PFSK-1 (cell line): Measurements from ENCODE around the gene TRAF6.

Source experiments
- FOXP2 ChIP-seq: optimal IDR thresholded peaks from 2 replicates; pipeline ENCODE3; 2011; ENCODE audit warnings: borderline replicate concordance, control low read depth, inconsistent platforms; ENCODE audit not compliant: insufficient read depth; ENCODE audit errors: extremely low read length, extremely low read depth
- POLR2AphosphoS5 ChIP-seq: IDR thresholded peaks from 2 replicates; pipeline ENCODE4 v1.6.1; 2012; ENCODE audit warnings: low read depth, mild to moderate bottlenecking, control low read depth, low read length, moderate library complexity
- SIN3A ChIP-seq: IDR thresholded peaks from 2 replicates; pipeline ENCODE4 v1.6.1; 2012; ENCODE audit warnings: mild to moderate bottlenecking, low read length, moderate library complexity, borderline replicate concordance; ENCODE audit not compliant: insufficient read depth
- TAF1 ChIP-seq: IDR thresholded peaks from 2 replicates; pipeline ENCODE4 v1.6.1; 2012; ENCODE audit warnings: low read length, control low read depth, borderline replicate concordance; ENCODE audit not compliant: insufficient read depth
- TF ChIP-seq, protein P1 (sequence below), 2 experiments: IDR thresholded peaks; 2 replicates each; pipeline versions ENCODE4 v1.6.1 to v1.8.0; 2011 to 2012; ENCODE audit warnings: low read depth in 2 of 2, low read length in 2 of 2, control low read depth in 1 of 2, inconsistent platforms in 1 of 2, mild to moderate bottlenecking in 1 of 2, moderate library complexity in 1 of 2; ENCODE audit not compliant: insufficient read depth in 1 of 2

Gene TRAF6

DNA sequence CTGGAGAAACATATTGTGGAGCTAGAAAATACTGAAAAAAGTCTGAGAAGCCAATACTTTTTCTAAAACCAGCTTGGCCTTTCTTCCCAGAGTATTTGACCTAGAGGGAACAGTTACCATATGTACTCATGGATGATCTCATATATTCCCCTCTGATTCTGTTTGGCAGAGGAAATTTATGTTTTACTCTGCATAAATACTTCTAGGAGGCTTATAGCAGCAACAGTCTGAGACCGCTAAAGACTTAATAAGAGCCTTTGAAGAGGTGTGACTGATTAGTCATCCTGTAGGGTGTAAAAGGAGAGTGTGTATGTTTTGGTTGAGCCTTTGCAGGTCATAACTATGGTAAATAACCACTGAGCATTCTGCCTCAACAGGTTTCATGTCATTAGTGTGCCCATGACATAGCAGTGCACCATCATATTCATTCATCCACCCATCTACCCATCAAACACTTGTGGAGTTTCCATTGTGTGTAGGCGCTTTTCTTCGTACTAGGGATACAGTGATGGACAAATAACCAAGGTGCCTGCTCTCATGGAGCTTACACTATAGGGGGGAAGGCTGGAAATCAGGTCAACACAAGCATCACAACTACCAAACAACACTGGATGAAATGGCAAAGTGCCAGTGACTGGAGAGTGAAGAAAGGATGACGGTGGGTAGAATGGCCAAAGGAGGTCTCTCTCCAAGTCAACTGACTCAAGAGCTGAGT lies 44.5 kb downstream of the TRAF6 start:
- no peak for TF ChIP-seq FOXP2
- TF ChIP-seq, protein P1, sequence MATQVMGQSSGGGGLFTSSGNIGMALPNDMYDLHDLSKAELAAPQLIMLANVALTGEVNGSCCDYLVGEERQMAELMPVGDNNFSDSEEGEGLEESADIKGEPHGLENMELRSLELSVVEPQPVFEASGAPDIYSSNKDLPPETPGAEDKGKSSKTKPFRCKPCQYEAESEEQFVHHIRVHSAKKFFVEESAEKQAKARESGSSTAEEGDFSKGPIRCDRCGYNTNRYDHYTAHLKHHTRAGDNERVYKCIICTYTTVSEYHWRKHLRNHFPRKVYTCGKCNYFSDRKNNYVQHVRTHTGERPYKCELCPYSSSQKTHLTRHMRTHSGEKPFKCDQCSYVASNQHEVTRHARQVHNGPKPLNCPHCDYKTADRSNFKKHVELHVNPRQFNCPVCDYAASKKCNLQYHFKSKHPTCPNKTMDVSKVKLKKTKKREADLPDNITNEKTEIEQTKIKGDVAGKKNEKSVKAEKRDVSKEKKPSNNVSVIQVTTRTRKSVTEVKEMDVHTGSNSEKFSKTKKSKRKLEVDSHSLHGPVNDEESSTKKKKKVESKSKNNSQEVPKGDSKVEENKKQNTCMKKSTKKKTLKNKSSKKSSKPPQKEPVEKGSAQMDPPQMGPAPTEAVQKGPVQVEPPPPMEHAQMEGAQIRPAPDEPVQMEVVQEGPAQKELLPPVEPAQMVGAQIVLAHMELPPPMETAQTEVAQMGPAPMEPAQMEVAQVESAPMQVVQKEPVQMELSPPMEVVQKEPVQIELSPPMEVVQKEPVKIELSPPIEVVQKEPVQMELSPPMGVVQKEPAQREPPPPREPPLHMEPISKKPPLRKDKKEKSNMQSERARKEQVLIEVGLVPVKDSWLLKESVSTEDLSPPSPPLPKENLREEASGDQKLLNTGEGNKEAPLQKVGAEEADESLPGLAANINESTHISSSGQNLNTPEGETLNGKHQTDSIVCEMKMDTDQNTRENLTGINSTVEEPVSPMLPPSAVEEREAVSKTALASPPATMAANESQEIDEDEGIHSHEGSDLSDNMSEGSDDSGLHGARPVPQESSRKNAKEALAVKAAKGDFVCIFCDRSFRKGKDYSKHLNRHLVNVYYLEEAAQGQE (IDR thresholded peaks at IDR 0.05; ENCODE audit: insufficient read depth in 1 of 2, low read depth in 2 of 2, low read length in 2 of 2) = no peak
- TF ChIP-seq POLR2AphosphoS5 = no peak
- no peak for TF ChIP-seq SIN3A
- no peak for TF ChIP-seq TAF1

DNA sequence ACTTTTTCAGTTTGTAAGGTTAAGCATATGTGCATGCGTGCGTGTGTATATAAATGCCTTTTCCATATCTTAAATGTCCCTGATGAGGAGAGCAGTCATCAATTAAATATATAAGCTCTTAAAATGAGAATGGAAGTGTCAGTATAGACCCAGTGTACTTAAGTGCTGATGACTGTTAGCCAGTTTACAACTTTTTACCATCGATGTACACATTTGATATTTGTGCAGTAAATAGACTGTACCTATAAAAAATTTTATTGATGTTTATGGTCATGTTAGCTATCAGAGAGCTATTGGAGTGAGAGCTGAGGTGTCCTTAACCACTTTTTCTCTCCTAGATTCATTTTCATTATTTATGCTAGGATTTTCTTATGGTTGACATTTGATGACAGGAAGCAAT lies 45.4 kb downstream of the TRAF6 start:
- TF ChIP-seq, protein P1 (IDR thresholded peaks at IDR 0.05; ENCODE audit: insufficient read depth in 1 of 2, low read depth in 2 of 2, low read length in 2 of 2) = no peak
- no peak for TF ChIP-seq TAF1
- no peak for TF ChIP-seq POLR2AphosphoS5
- TF ChIP-seq FOXP2 = no peak
- TF ChIP-seq SIN3A = no peak

DNA sequence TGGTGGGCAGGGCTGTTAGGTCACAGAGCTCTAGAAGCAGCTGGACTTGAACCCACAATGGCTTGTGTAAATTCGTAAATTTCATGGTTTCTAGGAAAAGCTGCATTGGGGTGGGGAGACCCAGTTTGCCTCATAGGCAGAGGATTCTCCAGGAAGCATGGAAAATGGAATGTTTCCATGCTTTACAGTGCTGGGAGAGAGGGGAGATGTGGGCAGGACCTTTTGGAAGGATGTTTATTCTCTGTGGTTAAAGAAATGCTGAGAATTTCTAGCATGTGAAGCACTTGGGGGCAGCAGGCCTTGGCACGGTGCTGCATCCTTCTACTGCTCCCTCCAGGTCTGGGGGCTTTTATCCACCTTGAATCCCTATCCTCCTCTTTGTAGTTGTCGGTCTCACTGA lies 46.3 kb downstream of the TRAF6 start:
- TF ChIP-seq SIN3A (no peak), POLR2AphosphoS5 (no peak), FOXP2 (no peak), TAF1 (no peak)
- TF ChIP-seq, protein P1 (IDR thresholded peaks at IDR 0.05; ENCODE audit: insufficient read depth in 1 of 2, low read depth in 2 of 2, low read length in 2 of 2) = no peak

DNA sequence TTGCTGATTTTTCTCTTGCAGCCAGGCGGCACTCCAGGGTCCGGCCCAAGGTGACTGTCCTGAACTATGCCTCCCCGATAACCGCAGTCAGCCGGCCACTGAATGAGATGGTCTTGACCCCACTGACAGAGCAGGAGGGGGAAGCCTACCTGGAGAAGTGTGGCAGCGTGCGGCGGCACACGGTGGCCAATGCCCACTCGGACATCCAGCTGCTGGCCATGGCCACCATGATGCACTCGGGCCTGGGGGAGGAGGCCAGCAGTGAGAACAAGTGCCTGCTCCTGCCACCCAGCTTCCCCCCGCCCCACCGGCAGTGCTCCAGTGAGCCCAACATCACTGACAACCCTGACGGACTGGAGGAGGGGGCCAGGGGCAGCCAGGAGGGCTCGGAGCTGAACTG lies 47.8 kb downstream of the TRAF6 start:
- TF ChIP-seq, protein P1 (IDR thresholded peaks at IDR 0.05; ENCODE audit: insufficient read depth in 1 of 2, low read depth in 2 of 2, low read length in 2 of 2) = no peak
- TF ChIP-seq POLR2AphosphoS5 = no peak
- TF ChIP-seq TAF1 = no peak
- TF ChIP-seq FOXP2 = no peak
- TF ChIP-seq SIN3A = no peak

DNA sequence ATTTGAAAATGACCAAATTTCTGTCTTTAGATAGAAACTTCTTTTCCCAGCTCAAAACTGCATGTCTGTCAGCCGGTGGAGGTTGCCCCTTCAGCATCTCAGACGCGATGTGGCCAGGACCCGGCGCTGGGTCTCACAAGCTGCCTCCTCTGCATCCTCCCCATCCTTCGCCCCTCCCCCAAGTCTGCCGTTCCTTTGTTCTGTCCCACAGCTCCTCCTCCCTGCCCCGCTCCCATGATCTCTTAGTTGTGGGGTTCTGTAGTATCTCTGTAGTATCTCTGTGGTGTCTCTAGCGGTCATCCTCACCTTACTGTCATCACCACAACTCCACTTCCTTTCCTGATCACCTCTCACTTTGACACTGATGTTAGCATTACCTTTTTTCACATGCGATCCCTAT lies 49.9 kb downstream of the TRAF6 start:
- TF ChIP-seq SIN3A = no peak
- TF ChIP-seq, protein P1 (IDR thresholded peaks at IDR 0.05; ENCODE audit: insufficient read depth in 1 of 2, low read depth in 2 of 2, low read length in 2 of 2) = no peak
